Measurements from ENCODE around the gene SLC45A3.
"Not testable (repeated sequence)": the region's sequence is repeated elsewhere in the genome, so short reads cannot be mapped to it uniquely, and the experiment has no call there.

SLC45A3 gene

GRCh38 chr1:205636138-205636530 is 44.2 kb downstream of the SLC45A3 start:
- DNase-seq (ENCODE audit: low read depth), result not testable (repeated sequence)

DNA sequence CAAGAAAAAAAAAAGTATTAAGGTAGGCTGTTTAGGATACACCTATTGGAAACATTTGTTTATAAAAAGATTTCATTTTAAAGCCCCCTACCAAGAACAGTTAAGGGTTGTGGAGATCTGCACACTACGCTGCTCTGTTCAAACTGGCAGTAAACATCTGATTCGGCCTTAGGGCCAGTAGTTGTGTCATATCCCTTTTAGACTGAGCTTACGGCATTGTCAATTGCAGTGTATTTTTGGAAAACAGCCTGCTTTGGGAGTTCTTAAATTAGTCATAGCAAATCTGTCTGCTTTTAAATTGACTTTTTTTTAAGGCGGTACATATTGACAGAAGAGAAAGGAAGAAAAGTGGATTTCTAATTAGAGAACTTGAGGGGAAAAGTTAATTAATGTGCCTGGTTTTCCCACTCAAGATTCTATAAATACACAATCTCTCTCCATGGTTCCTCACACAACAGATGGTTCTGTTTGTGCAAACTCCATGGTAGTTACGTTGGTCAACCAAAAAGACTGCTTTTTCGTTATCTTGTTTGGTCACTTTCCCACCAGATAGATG is 46.8 kb downstream of the SLC45A3 start:
- no peak for DNase-seq (ENCODE audit: low read depth)

DNA sequence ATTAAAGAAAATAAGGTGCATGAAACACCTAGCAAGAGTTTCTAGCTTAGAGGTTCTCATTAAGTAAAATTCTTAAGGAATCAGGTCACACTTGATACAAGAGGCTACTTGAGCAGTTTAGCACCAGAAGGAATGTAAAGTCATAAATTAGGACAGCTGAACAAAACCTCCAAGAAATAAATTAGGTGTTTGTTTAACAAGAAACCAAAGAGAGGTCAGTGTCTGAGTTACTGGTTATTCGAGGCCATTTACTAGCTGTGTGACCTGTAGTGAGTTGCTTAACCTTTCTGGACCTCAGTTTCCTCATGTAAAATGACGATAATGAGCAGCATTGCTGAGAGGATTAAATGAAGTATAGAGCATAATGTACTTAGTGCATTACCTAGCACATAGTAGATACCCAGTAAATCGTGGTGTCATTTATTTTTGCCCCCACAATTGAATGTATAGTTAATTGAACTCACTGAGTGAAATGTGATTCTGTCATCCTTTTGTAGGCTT is 47.6 kb downstream of the SLC45A3 start:
- DNase-seq (ENCODE audit: low read depth), result no peak

DNA sequence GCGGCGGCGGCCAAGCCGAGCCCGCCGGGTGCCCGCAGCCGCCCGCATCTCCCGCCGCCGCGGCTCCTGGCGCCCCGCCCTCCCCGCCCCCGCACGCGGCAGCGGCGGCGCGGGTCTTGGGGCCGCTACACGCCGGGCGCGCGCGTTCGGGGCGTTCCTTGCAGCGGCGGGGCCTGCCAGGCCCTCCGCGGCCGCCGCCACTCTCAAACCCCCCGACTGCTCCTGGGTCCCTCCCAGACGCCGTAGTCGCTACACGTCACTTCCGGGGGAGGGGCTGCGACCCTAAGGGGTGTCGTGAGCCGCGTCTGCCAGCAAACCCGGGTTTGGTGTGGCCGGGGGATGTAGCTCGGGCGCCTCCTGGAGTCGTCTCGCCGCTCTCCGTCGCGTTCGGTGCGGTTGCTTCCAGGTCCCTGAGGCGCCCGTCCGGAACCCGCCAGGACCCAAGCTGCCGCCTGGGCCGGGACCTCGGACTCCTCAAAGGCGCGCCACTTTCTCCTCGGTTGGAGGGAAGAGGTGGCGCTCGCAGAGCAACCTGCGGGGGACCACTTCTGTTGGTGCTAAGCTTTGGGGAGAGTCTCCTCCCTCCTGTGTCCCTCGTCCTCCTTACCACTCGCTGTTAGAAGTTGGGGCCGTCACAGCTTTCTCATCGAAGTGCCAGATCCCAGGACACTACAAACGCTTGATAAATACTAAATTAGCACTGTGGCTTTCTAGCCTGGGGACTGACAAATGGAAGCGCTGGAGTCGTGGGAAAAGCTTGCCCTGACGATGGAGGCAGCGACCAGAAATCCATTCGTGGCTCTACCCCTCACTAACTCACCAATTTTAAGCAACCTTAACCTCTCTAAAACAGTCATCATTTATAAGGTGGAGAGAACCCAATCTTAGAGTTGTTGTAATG is 48.3 kb downstream of the SLC45A3 start, which contains the start of gene ELK4:
TSS of gene ELK4 (minus strand) at position 244 of the 901 bp plus-strand sequence. CDS start 8,129 bp downstream, outside the sequence.
- peak; percentile 99 for DNase-seq (ENCODE audit: low read depth)

GRCh38 chr1:205631010-205631767 is 49.1 kb downstream of the SLC45A3 start:
- DNase-seq (ENCODE audit: low read depth), result peak; percentile 78

GRCh38 chr1:205630651-205631009 is 49.7 kb downstream of the SLC45A3 start:
- DNase-seq (ENCODE audit: low read depth), result no peak

DNA sequence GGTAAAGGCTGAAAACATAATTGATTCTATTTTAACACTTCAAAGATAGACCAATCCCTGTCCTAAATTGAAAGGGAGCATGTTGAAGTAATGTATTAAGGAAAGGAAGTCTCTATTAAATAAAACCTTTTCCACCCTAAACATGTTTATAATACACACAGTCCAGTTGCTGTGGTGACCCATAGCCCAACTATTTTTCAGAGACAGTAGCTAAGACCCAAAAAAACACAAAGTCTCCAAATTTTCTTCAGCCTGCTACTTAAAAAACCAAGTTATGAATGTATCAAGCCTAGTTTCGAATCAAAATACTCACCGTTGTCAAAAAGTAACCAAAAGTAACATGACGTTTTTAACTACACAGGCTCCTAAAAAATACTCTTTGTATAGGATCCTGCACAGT is 50.1 kb downstream of the SLC45A3 start:
- no peak for DNase-seq (ENCODE audit: low read depth)

- no peak for DNase-seq (ENCODE audit: low read depth)
Measured at GRCh38 chr1:205629751-205630150, 50.6 kb downstream of the SLC45A3 start.

DNA sequence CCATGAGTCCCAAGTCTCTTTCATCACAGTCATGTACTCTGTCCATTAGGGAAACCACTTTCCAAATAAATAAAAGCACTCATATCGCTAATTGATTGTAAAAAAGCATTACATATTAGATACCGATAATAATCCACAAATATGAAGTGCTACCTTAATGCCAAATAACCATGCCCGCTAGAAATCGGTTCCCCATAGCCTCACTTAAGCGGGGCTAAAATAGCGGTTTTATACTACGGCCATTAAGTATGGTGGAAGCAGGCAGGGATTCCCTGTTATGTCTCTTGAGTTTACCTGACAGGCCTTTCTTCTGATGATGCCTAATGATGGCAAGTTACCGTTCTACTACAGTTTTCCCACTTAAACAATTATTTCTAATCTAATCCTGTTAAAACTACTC is 52.4 kb downstream of the SLC45A3 start:
- no peak for DNase-seq (ENCODE audit: low read depth)

DNA sequence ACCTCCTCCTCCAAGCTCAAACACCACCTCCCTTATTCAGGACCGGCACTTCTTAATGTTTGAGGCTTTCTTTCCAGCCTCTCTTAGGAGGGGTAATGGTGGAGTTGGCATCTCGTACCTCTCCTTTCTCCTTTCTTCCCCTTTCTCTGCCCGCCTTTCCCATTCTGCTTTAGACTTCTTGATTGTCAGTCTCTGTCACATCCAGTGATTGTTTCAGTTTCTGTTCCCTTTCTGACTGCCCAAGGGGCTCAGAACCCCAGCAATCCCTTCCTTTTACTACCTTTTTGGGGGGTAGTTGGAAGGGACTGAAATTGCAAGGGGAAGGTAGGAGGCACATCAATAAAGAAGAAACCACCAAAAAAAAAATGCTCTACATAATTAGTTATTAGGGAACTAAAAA is 54.1 kb downstream of the SLC45A3 start:
- DNase-seq (ENCODE audit: low read depth), result no peak

DNA sequence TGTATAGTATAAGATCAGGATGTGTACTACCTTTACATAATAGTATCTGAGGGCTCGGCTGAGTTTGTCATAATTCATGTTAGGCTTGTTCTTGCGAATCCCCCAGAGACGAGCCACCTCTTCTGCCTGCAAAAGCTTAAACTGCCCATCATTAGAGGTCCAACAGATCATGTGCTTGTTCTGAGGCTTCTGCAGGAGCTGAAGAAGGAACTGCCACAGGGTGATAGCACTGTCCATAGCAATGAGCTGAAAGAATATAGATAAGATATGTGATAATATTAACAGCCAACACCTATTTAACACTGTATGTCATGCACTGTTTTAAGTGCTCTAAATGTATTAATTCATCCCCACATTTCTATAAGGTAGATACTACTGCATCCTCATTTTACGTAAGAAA is 56.7 kb downstream of the SLC45A3 start:
- no peak for DNase-seq (ENCODE audit: low read depth)

DNA sequence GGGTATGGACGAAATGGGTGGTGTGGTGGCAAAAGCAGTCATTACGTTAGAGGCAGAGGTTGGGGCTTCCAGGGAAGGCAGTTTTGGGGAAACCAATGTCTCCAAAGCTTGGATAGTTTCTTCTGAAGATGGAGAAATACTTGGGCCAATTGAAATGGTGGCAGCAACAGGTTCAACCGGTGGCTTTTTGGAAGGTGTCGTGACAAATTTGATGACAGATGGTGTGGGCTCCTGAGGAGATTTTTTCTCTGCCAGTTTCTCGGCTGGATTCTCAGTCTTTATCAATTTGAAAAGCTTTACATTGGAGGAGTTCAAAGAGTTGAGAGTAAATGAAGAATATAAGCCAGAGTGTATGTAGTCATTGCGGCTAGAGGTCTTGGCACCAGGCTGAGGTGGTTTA is 60.0 kb downstream of the SLC45A3 start:
- DNase-seq (ENCODE audit: low read depth), result no peak

GRCh38 chr1:205619376-205619775 is 60.9 kb downstream of the SLC45A3 start:
- no peak for DNase-seq (ENCODE audit: low read depth)

- no peak for DNase-seq (ENCODE audit: low read depth)
Measured at GRCh38 chr1:205616563-205617293, 63.6 kb downstream of the SLC45A3 start.

DNA sequence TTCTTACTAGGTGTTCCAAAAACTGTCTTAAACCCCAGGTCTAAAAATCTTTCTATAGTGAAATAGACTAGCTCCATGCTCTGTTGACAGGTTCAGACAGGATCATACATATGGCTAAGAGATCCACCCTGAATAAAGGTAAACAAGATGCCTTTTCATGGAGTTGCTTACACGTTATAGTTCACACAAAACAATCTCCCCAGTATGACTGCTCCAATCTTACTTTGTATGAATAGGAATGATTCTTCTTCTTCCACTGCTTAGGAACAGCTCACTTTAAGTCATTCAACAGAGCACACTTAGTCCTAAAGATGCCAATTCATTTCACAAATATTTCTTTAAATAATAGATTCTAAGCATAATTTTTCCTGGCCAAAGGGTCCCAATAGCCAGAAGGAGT is 64.5 kb downstream of the SLC45A3 start:
- no peak for DNase-seq (ENCODE audit: low read depth)

- no peak for DNase-seq (ENCODE audit: low read depth)
Measured at GRCh38 chr1:205613854-205614412, 66.4 kb downstream of the SLC45A3 start.

- no peak for DNase-seq (ENCODE audit: low read depth)
Measured at GRCh38 chr1:205612556-205612955, 67.8 kb downstream of the SLC45A3 start.

DNA sequence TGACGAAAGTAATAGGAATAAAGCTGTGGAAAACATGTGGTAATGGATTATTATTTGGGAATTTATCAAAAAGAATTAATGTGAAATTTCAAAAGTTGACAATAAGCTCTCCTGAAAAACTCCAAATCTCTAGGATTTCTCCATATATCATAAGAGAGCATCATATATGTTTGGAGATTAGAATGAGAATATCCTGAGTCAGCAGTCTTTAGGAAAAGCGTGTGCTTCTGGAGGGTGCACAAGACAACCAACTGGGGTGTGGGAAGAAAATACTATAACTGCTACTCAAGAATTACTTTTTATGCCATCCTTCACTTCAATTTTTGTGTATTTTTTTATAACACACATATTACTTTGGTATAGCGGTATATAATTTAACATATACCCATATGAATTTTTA is 68.2 kb downstream of the SLC45A3 start:
- no peak for DNase-seq (ENCODE audit: low read depth)

GRCh38 chr1:205610901-205611466 is 69.3 kb downstream of the SLC45A3 start:
- no peak for DNase-seq (ENCODE audit: low read depth)

DNA sequence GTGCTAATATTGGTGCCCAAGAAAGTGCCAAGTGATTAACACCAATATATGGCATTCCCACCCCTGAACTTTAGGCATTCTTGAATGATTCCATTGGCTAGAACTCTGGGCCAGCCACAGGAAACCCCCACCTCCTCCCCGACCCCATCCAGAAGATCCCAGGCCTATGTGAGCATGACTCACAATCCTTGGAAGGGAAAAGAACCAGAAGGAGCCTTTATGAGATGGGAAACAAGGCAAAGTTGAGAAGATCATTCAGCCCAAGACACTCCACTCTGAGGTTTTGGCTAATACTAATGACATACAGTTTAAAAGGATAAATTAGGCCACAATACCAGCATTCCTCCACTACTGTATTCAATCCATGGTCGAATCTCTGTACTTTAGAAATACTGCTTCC is 70.3 kb downstream of the SLC45A3 start:
- DNase-seq (ENCODE audit: low read depth), result no peak
